Measurements from ENCODE around the gene TTC24. TPM values are rescaled to one million over a fixed set of nuclear protein-coding genes. Genes with fewer than 3 reads are reported as not detected.
A peak's percentile ranks its signal among the peaks of the same experiment; 100 is the strongest.
"Not testable (repeated sequence)": the region's sequence is repeated elsewhere in the genome, so short reads cannot be mapped to it uniquely, and the experiment has no call there.

The TTC24 gene
- total RNA-seq, 1 experiment from 2014 or later: not detected

- no peaks in the 10 kb centered on the region for H3K9me3 ChIP-seq (replicated peaks)
- DNase-seq (ENCODE audit: low read depth in 1 of 2, low spot score in 2 of 2): no peak
- H3K27ac ChIP-seq: no peak overlapping the region
- no peak overlapping the region for H3K4me3 ChIP-seq
- H3K36me3 ChIP-seq: peaks cover 74% of the 10 kb centered on the region
- H3K4me1 ChIP-seq (replicated peaks): peaks cover 10% of the 10 kb centered on the region
- H3K27me3 ChIP-seq (replicated peaks): no peaks in the 10 kb centered on the region
Measured at GRCh38 chr1:156596426-156596825, 16.9 kb downstream of the TTC24 start.

GRCh38 chr1:156598125-156598524 is 18.6 kb downstream of the TTC24 start:
- no peak overlapping the region for H3K4me3 ChIP-seq
- peaks cover 61% of the 10 kb centered on the region for H3K36me3 ChIP-seq
- H3K4me1 ChIP-seq (replicated peaks): peaks cover 6% of the 10 kb centered on the region
- H3K9me3 ChIP-seq (replicated peaks): no peaks in the 10 kb centered on the region
- no peak for DNase-seq (ENCODE audit: low read depth in 1 of 2, low spot score in 2 of 2)
- H3K27me3 ChIP-seq (replicated peaks): no peaks in the 10 kb centered on the region
- H3K27ac ChIP-seq: no peak overlapping the region

- no peaks in the 10 kb centered on the region for H3K9me3 ChIP-seq (replicated peaks)
- H3K27ac ChIP-seq: no peak overlapping the region
- H3K36me3 ChIP-seq: peaks cover 54% of the 10 kb centered on the region
- H3K4me3 ChIP-seq: no peak overlapping the region
- no peak for DNase-seq (ENCODE audit: low read depth in 1 of 2, low spot score in 2 of 2)
- no peaks in the 10 kb centered on the region for H3K27me3 ChIP-seq (replicated peaks)
- peaks cover 6% of the 10 kb centered on the region for H3K4me1 ChIP-seq (replicated peaks)
Measured at GRCh38 chr1:156598731-156599432, 19.4 kb downstream of the TTC24 start.

- DNase-seq (ENCODE audit: low read depth in 1 of 2, low spot score in 2 of 2): no peak
- Histone ChIP-seq H3K4me3 (no peak overlapping the region), H3K27ac (no peak overlapping the region), H3K4me1 (replicated peaks) (peaks cover 6% of the 10 kb centered on the region), H3K9me3 (replicated peaks) (no peaks in the 10 kb centered on the region), H3K36me3 (peaks cover 44% of the 10 kb centered on the region), H3K27me3 (replicated peaks) (no peaks in the 10 kb centered on the region)
Measured at GRCh38 chr1:156599811-156600210, 20.3 kb downstream of the TTC24 start.

GRCh38 chr1:156600733-156601121 is 21.2 kb downstream of the TTC24 start:
- no peak for DNase-seq (ENCODE audit: low read depth in 1 of 2, low spot score in 2 of 2)
- no peaks in the 10 kb centered on the region for H3K9me3 ChIP-seq (replicated peaks)
- H3K27ac ChIP-seq: peak overlapping the region; percentile 50
- H3K4me3 ChIP-seq: peak overlapping the region; percentile 66
- H3K36me3 ChIP-seq: peaks cover 35% of the 10 kb centered on the region
- peaks cover 6% of the 10 kb centered on the region for H3K4me1 ChIP-seq (replicated peaks)
- H3K27me3 ChIP-seq (replicated peaks): no peaks in the 10 kb centered on the region

GRCh38 chr1:156601122-156601830 is 21.8 kb downstream of the TTC24 start, which contains the start of gene GPATCH4:
GPATCH4 (minus strand) TSS chr1:156601479.
- no peaks in the 10 kb centered on the region for H3K27me3 ChIP-seq (replicated peaks)
- H3K36me3 ChIP-seq: peaks cover 30% of the 10 kb centered on the region
- H3K27ac ChIP-seq: peak within 1 kb of the TSS; percentile 50
- H3K4me1 ChIP-seq (replicated peaks): peaks cover 6% of the 10 kb centered on the region
- peak within 1 kb of the TSS; percentile 66 for H3K4me3 ChIP-seq
- peak; percentile 87 for DNase-seq (ENCODE audit: low read depth in 1 of 2, low spot score in 2 of 2)
- no peaks in the 10 kb centered on the region for H3K9me3 ChIP-seq (replicated peaks)

GRCh38 chr1:156601892-156602291 is 22.4 kb downstream of the TTC24 start:
- no peaks in the 10 kb centered on the region for H3K9me3 ChIP-seq (replicated peaks)
- DNase-seq (ENCODE audit: low read depth in 1 of 2, low spot score in 2 of 2): no peak
- H3K27ac ChIP-seq: peak overlapping the region; percentile 50; the same call in 1 of the 2 replicates
- H3K27me3 ChIP-seq (replicated peaks): no peaks in the 10 kb centered on the region
- peaks cover 23% of the 10 kb centered on the region for H3K36me3 ChIP-seq
- peak overlapping the region; percentile 66 for H3K4me3 ChIP-seq
- peaks cover 6% of the 10 kb centered on the region for H3K4me1 ChIP-seq (replicated peaks)

GRCh38 chr1:156602557-156602993 is 23.1 kb downstream of the TTC24 start:
- Histone ChIP-seq H3K27me3 (replicated peaks) (no peaks in the 10 kb centered on the region), H3K9me3 (replicated peaks) (no peaks in the 10 kb centered on the region), H3K4me1 (replicated peaks) (peaks cover 6% of the 10 kb centered on the region), H3K4me3 (no peak overlapping the region), H3K36me3 (peaks cover 17% of the 10 kb centered on the region), H3K27ac (no peak overlapping the region)
- DNase-seq (ENCODE audit: low read depth in 1 of 2, low spot score in 2 of 2): no peak

GRCh38 chr1:156607344-156607743 is 27.8 kb downstream of the TTC24 start:
- peaks cover 19% of the 10 kb centered on the region for H3K27me3 ChIP-seq (replicated peaks)
- not testable (repeated sequence) for DNase-seq (ENCODE audit: low read depth in 1 of 2, low spot score in 2 of 2); H3K27ac ChIP-seq; H3K9me3 ChIP-seq (replicated peaks); H3K4me3 ChIP-seq; H3K36me3 ChIP-seq; H3K4me1 ChIP-seq (replicated peaks)

- H3K4me1 ChIP-seq (replicated peaks): no peaks in the 10 kb centered on the region
- no peak overlapping the region for H3K27ac ChIP-seq
- DNase-seq (ENCODE audit: low read depth in 1 of 2, low spot score in 2 of 2): no peak
- no peaks in the 10 kb centered on the region for H3K36me3 ChIP-seq
- H3K4me3 ChIP-seq: no peak overlapping the region
- peaks cover 27% of the 10 kb centered on the region for H3K27me3 ChIP-seq (replicated peaks)
- H3K9me3 ChIP-seq (replicated peaks): no peaks in the 10 kb centered on the region
Measured at GRCh38 chr1:156608036-156608674, 28.6 kb downstream of the TTC24 start.

- Histone ChIP-seq H3K4me1 (replicated peaks) (no peaks in the 10 kb centered on the region), H3K9me3 (replicated peaks) (no peaks in the 10 kb centered on the region), H3K27ac (no peak overlapping the region), H3K27me3 (replicated peaks) (peaks cover 34% of the 10 kb centered on the region), H3K4me3 (no peak overlapping the region), H3K36me3 (no peaks in the 10 kb centered on the region)
- no peak for DNase-seq (ENCODE audit: low read depth in 1 of 2, low spot score in 2 of 2)
Measured at GRCh38 chr1:156608981-156609380, 29.5 kb downstream of the TTC24 start.

- H3K4me3 ChIP-seq; H3K36me3 ChIP-seq; H3K4me1 ChIP-seq (replicated peaks); H3K27ac ChIP-seq; DNase-seq (ENCODE audit: low read depth in 1 of 2, low spot score in 2 of 2); H3K9me3 ChIP-seq (replicated peaks): not testable (repeated sequence)
- H3K27me3 ChIP-seq (replicated peaks): peaks cover 45% of the 10 kb centered on the region
Measured at GRCh38 chr1:156610072-156610471, 30.5 kb downstream of the TTC24 start.

- Histone ChIP-seq H3K27me3 (replicated peaks) (peaks cover 58% of the 10 kb centered on the region), H3K4me1 (replicated peaks) (peaks cover 6% of the 10 kb centered on the region; the same call in 1 of the 2 replicates), H3K36me3 (no peaks in the 10 kb centered on the region), H3K4me3 (no peak overlapping the region), H3K9me3 (replicated peaks) (no peaks in the 10 kb centered on the region), H3K27ac (no peak overlapping the region)
- DNase-seq (ENCODE audit: low read depth in 1 of 2, low spot score in 2 of 2): no peak
Measured at GRCh38 chr1:156612666-156613065, 33.1 kb downstream of the TTC24 start.

- H3K27ac ChIP-seq: no peak overlapping the region
- no peaks in the 10 kb centered on the region for H3K36me3 ChIP-seq
- H3K4me3 ChIP-seq: no peak overlapping the region
- H3K4me1 ChIP-seq (replicated peaks): peaks cover 6% of the 10 kb centered on the region; the same call in 1 of the 2 replicates
- peaks cover 73% of the 10 kb centered on the region for H3K27me3 ChIP-seq (replicated peaks)
- no peak for DNase-seq (ENCODE audit: low read depth in 1 of 2, low spot score in 2 of 2)
- no peaks in the 10 kb centered on the region for H3K9me3 ChIP-seq (replicated peaks)
Measured at GRCh38 chr1:156615946-156616345, 36.4 kb downstream of the TTC24 start.

Measured in SJSA1 (cell line).